Keratinocyte (primary cell): Measurements from ENCODE around the gene HDAC7. TPM values are rescaled to one million over a fixed set of nuclear protein-coding genes. Genes with fewer than 3 reads are reported as not detected.

Source experiments
- DNase-seq: peaks from one replicate; pipeline ENCODE4 v3.0.0-alpha.2; 2011; ENCODE audit warnings: low read depth, missing footprints, low spot score
- FAIRE-seq: peaks from 2 replicates; lab custom pipeline; 2011; peaks lifted over from hg19 to GRCh38; lab: Jason Lieb, UNC
- H2AFZ ChIP-seq: 2 replicates; pipeline ENCODE4 v1.6.0; 2012; ENCODE audit warnings: low read length, control low read depth, inconsistent platforms; ENCODE audit not compliant: control insufficient read depth
- H3K27ac ChIP-seq: 2 replicates; pipeline ENCODE4 v1.5.1; 2011; ENCODE audit warnings: low read length; ENCODE audit not compliant: control insufficient read depth, insufficient read depth
- H3K27me3 ChIP-seq: 3 replicates; pipeline ENCODE4 v1.6.0; 2011; ENCODE audit warnings: low read length; ENCODE audit not compliant: control insufficient read depth, insufficient read depth; ENCODE audit errors: extremely low read depth
- H3K36me3 ChIP-seq, 2 experiments: 2 replicates in 1 of 2; 3 replicates in 1 of 2; pipeline ENCODE4 v1.5.1; 2011; ENCODE audit warnings: low read length in 2 of 2, mild to moderate bottlenecking in 1 of 2; ENCODE audit not compliant: control insufficient read depth in 2 of 2, insufficient read depth in 2 of 2; ENCODE audit errors: extremely low read depth in 1 of 2
- H3K4me1 ChIP-seq: 3 replicates; pipeline ENCODE4 v1.5.1; 2011; ENCODE audit warnings: low read length; ENCODE audit not compliant: control insufficient read depth, insufficient read depth; ENCODE audit errors: extremely low read depth
- H3K4me2 ChIP-seq: 3 replicates; pipeline ENCODE4 v1.6.0; 2011; ENCODE audit warnings: low read depth, low read length; ENCODE audit not compliant: control insufficient read depth, insufficient read depth; ENCODE audit errors: extremely low read depth
- H3K4me3 ChIP-seq, 3 experiments: fragments of 200-600 bp in 1 of 3; sonication (generic) in 1 of 3; 2 replicates in 2 of 3; 3 replicates in 1 of 3; pipeline ENCODE4 v1.5.1; 2011 to 2016; ENCODE audit warnings: low read length in 3 of 3, mild to moderate bottlenecking in 3 of 3, control low read depth in 2 of 3, inconsistent platforms in 1 of 3, low read depth in 1 of 3, mixed read lengths in 1 of 3, mixed run types in 1 of 3, moderate library complexity in 1 of 3; ENCODE audit not compliant: control insufficient read depth in 2 of 3, insufficient read depth in 2 of 3; ENCODE audit errors: extremely low read depth in 1 of 3
- H3K79me2 ChIP-seq: 2 replicates; pipeline ENCODE4 v1.6.0; 2012; ENCODE audit warnings: low read length; ENCODE audit not compliant: control insufficient read depth, insufficient read depth
- H3K9ac ChIP-seq: 3 replicates; pipeline ENCODE4 v1.6.0; 2011; ENCODE audit warnings: low read length; ENCODE audit not compliant: control insufficient read depth, insufficient read depth; ENCODE audit errors: extremely low read depth
- H3K9me1 ChIP-seq: 3 replicates; pipeline ENCODE4 v1.6.0; 2011; ENCODE audit warnings: low read length; ENCODE audit not compliant: control insufficient read depth, insufficient read depth; ENCODE audit errors: extremely low read depth
- H3K9me3 ChIP-seq: 2 replicates; pipeline ENCODE4 v1.5.1; 2012; ENCODE audit warnings: low read depth, low read length; ENCODE audit not compliant: control insufficient read depth
- H4K20me1 ChIP-seq: 3 replicates; pipeline ENCODE4 v1.6.0; 2011; ENCODE audit warnings: low read length; ENCODE audit not compliant: control insufficient read depth, insufficient read depth; ENCODE audit errors: extremely low read depth
- CTCF ChIP-seq, 3 experiments: IDR thresholded peaks in 1 of 3; conservative IDR thresholded peaks in 1 of 3; optimal IDR thresholded peaks in 1 of 3; 2 replicates in 2 of 3; 3 replicates in 1 of 3; pipeline versions ENCODE3 to v1.5.1; 2011; ENCODE audit warnings: low read length in 3 of 3, mild to moderate bottlenecking in 3 of 3, moderate library complexity in 2 of 3, control low read depth in 1 of 3, inconsistent platforms in 1 of 3; ENCODE audit not compliant: insufficient read depth in 2 of 3; ENCODE audit errors: extremely low read depth in 1 of 3
- EZH2 ChIP-seq: IDR thresholded peaks from one replicate; pipeline ENCODE4 v1.6.1; 2012; ENCODE audit warnings: inconsistent platforms, mild to moderate bottlenecking, low read length, moderate library complexity
- dilution Hi-C: fragments of 300-500 bp; cut with MboI; formaldehyde crosslinking; loops from one replicate; pipeline ENCODE4 v1.7.0; 2020; ENCODE audit warnings: low sequenced_read_pairs; ENCODE audit not compliant: extremely low pct_ligation_motif_present
- polyA plus RNA-seq, 5 experiments: library from polyadenylated mRNA; depleted of rRNA in 3 of 5; stranded (reverse) in 3 of 5; stranded (forward) in 1 of 5; unstranded in 1 of 5; fragments of >200 nt; gene quantifications; 1 replicate in 1 of 5; 2 replicates in 3 of 5; 3 replicates in 1 of 5; pipeline versions ENCODE4 v1.2.1 to v1.2.3, GENCODE V29; 2011 to 2012; ENCODE audit warnings: missing spikeins in 2 of 5, low read depth in 1 of 5, low replicate concordance in 1 of 5

HDAC7 gene
- polyA plus RNA-seq, 1 donor (not counting 4 experiments of a cell fraction or from before 2014, with no cell fraction given), result 17.0 TPM

DNA sequence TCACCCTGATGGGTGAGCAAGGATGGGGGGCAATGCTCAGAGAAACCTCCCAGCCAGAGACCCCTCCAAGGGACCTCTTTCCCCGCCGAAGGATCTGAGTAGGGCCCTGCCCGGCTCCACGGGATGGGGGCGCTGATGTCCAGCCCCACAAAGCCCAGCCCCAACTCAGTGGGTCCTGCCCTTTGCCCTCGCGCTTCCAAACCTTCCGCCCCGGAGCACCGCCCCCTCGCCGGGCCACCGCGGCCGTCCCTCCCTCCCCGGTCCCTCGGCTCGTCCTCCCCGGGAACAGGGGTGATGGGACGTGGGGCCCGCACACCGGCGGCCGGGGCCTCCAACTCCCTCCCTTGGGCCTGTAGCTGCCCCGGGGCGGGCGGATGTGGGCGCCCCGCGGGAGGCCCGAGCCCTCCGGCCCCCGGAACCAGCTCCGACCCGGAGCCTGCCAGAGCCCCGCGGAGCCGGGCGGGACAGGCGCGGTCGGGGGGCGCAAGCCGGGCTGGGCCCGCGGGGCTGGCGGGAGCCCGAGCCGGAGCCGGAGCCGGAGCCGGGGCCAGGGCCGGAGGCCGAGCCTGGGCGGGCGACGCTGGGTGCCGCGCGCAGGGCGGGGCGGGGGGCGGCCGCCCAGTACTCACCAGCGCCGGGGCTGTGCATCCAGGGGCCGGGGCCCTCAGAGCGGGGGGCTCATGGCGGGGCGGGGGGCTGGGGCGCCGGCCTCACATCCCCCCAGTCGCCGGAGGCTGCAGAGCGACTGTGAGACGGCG lies 386 bp downstream of the HDAC7 start:
- peak overlapping the region; percentile 69 to 83 (median 79) for H3K4me3 ChIP-seq
- no peaks in the 10 kb centered on the region for H3K27me3 ChIP-seq
- peaks cover 44% of the 10 kb centered on the region for H3K4me1 ChIP-seq
- no peak for FAIRE-seq
- H3K9ac ChIP-seq, result peak overlapping the region; percentile 69
- H2AFZ ChIP-seq, result no peak overlapping the region
- no peak for TF ChIP-seq CTCF (optimal IDR thresholded peaks at IDR 0.05 in 1 of 3, IDR thresholded peaks at IDR 0.05 in 1 of 3, conservative IDR thresholded peaks at IDR 0.05 in 1 of 3; ENCODE audit: extremely low read depth in 1 of 3, insufficient read depth in 2 of 3, low read length in 3 of 3)
- no peak for TF ChIP-seq EZH2
- dilution Hi-C loops, result no loop called here
- DNase-seq, result no peak
- peak overlapping the region; percentile 91 for H3K4me2 ChIP-seq
- peaks cover 8% of the 10 kb centered on the region for H3K9me1 ChIP-seq
- H3K9me3 ChIP-seq, result no peaks in the 10 kb centered on the region
- peaks cover 3 to 18% of the 10 kb centered on the region in 2 experiments for H3K36me3 ChIP-seq
- H3K79me2 ChIP-seq, result peaks cover 62% of the 10 kb centered on the region
- H3K27ac ChIP-seq, result peak overlapping the region; percentile 34
- H4K20me1 ChIP-seq, result peaks cover 5% of the 10 kb centered on the region

- no peak for DNase-seq
- H3K9ac ChIP-seq, result peak overlapping the region; percentile 69
- peaks cover 9% of the 10 kb centered on the region for H3K9me1 ChIP-seq
- peak overlapping the region; percentile 91 for H3K4me2 ChIP-seq
- peaks cover 7% of the 10 kb centered on the region for H4K20me1 ChIP-seq
- TF ChIP-seq CTCF (optimal IDR thresholded peaks at IDR 0.05 in 1 of 3, IDR thresholded peaks at IDR 0.05 in 1 of 3, conservative IDR thresholded peaks at IDR 0.05 in 1 of 3; ENCODE audit: extremely low read depth in 1 of 3, insufficient read depth in 2 of 3, low read length in 3 of 3) (no peak), EZH2 (no peak)
- H3K36me3 ChIP-seq, result peaks cover 3 to 21% of the 10 kb centered on the region in 2 experiments
- H3K79me2 ChIP-seq, result peaks cover 69% of the 10 kb centered on the region
- FAIRE-seq, result no peak
- peak overlapping the region; percentile 34 for H3K27ac ChIP-seq
- H3K9me3 ChIP-seq, result no peaks in the 10 kb centered on the region
- peak overlapping the region; percentile 69 to 82 (median 79) for H3K4me3 ChIP-seq
- H3K4me1 ChIP-seq, result peaks cover 48% of the 10 kb centered on the region
- dilution Hi-C loops, result no loop called here
- no peaks in the 10 kb centered on the region for H3K27me3 ChIP-seq
- no peak overlapping the region for H2AFZ ChIP-seq
Measured at GRCh38 chr12:47818467-47819137, 1.1 kb downstream of the HDAC7 start.
